NCI-H2196 treated with DMSO at 0.1 percent for 48 hours (cell line): ENCODE data around the gene BOLL.
"Not testable (repeated sequence)": the region's sequence is repeated elsewhere in the genome, so short reads cannot be mapped to it uniquely, and the experiment has no call there.

ENCODE experiments used
- DNase-seq: peaks from one replicate; lab custom pipeline; 2025; ENCODE audit not compliant: unreplicated experiment; lab: John Stamatoyannopoulos, UW

BOLL gene

GRCh38 chr2:197706839-197707207 is 78.3 kb downstream of the BOLL start:
- DNase-seq = no peak

- no peak for DNase-seq
Observed at GRCh38 chr2:197705912-197706838, 78.9 kb downstream of the BOLL start.

GRCh38 chr2:197705121-197705911 is 79.8 kb downstream of the BOLL start, which contains the start of gene MARS2:
TSS of gene MARS2 (plus strand) at chr2:197705369. CDS start at chr2:197705406, 37 bp downstream.
- peak; percentile 89 for DNase-seq

- no peak for DNase-seq
Observed at GRCh38 chr2:197704434-197705120, 80.5 kb downstream of the BOLL start.

- no peak for DNase-seq
Observed at GRCh38 chr2:197700960-197701359, 84.2 kb downstream of the BOLL start.

- DNase-seq = not testable (repeated sequence)
Observed at GRCh38 chr2:197699724-197700123, 85.4 kb downstream of the BOLL start.

- not testable (repeated sequence) for DNase-seq
Observed at GRCh38 chr2:197696571-197696970, 88.5 kb downstream of the BOLL start.

- DNase-seq = not testable (repeated sequence)
Observed at GRCh38 chr2:197695971-197696370, 89.1 kb downstream of the BOLL start.

GRCh38 chr2:197695206-197695605 is 89.9 kb downstream of the BOLL start:
- not testable (repeated sequence) for DNase-seq

- no peak for DNase-seq
Observed at GRCh38 chr2:197677483-197677882, 107.6 kb downstream of the BOLL start.

GRCh38 chr2:197677056-197677455 is 108.1 kb downstream of the BOLL start:
- DNase-seq = no peak
